Measurements from ENCODE around the gene SDK2.

DNA sequence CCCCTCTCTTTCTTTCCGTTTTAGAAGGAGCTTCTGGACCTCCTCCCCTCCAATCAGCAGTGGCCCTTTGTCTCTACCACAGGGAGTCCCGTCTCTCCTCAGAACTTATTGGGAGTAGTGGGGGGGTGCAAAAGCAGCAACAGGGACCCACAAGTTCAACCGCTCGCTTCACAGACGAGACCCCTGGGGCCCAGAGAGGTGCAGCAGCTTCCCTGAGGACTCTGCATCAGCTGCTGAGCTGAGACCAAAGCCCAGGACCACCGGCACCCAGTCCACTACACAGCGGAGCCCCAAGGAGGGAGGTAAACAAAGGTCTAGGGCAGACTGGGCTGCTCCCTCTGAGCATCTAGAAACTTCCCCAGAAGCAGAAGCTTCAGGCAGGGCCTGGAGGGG, 123.9 kb downstream of the SDK2 start:
- TF ChIP-seq, protein P1, sequence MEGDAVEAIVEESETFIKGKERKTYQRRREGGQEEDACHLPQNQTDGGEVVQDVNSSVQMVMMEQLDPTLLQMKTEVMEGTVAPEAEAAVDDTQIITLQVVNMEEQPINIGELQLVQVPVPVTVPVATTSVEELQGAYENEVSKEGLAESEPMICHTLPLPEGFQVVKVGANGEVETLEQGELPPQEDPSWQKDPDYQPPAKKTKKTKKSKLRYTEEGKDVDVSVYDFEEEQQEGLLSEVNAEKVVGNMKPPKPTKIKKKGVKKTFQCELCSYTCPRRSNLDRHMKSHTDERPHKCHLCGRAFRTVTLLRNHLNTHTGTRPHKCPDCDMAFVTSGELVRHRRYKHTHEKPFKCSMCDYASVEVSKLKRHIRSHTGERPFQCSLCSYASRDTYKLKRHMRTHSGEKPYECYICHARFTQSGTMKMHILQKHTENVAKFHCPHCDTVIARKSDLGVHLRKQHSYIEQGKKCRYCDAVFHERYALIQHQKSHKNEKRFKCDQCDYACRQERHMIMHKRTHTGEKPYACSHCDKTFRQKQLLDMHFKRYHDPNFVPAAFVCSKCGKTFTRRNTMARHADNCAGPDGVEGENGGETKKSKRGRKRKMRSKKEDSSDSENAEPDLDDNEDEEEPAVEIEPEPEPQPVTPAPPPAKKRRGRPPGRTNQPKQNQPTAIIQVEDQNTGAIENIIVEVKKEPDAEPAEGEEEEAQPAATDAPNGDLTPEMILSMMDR (IDR thresholded peaks at IDR 0.05), result no peak
- TF ChIP-seq POLR2A (IDR thresholded peaks at IDR 0.05), result no peak

Data from thyroid gland (tissue), 4 donors.